ENCODE measurements around the gene CWF19L1.

CWF19L1 gene

GRCh38 chr10:100267239-100268104, at the start of gene CWF19L1:
TSS of gene CWF19L1 (minus strand) at chr10:100267638. CDS start at chr10:100267593, 45 bp downstream.
- TF ChIP-seq CSDC2 (CRISPR knock-in tag; IDR thresholded peaks at IDR 0.05): no peak
- TF ChIP-seq ZFP3 (CRISPR knock-in tag; IDR thresholded peaks at IDR 0.05): no peak
- no peak for TF ChIP-seq CSRNP3 (CRISPR knock-in tag; IDR thresholded peaks at IDR 0.05)
- TF ChIP-seq, protein P1, sequence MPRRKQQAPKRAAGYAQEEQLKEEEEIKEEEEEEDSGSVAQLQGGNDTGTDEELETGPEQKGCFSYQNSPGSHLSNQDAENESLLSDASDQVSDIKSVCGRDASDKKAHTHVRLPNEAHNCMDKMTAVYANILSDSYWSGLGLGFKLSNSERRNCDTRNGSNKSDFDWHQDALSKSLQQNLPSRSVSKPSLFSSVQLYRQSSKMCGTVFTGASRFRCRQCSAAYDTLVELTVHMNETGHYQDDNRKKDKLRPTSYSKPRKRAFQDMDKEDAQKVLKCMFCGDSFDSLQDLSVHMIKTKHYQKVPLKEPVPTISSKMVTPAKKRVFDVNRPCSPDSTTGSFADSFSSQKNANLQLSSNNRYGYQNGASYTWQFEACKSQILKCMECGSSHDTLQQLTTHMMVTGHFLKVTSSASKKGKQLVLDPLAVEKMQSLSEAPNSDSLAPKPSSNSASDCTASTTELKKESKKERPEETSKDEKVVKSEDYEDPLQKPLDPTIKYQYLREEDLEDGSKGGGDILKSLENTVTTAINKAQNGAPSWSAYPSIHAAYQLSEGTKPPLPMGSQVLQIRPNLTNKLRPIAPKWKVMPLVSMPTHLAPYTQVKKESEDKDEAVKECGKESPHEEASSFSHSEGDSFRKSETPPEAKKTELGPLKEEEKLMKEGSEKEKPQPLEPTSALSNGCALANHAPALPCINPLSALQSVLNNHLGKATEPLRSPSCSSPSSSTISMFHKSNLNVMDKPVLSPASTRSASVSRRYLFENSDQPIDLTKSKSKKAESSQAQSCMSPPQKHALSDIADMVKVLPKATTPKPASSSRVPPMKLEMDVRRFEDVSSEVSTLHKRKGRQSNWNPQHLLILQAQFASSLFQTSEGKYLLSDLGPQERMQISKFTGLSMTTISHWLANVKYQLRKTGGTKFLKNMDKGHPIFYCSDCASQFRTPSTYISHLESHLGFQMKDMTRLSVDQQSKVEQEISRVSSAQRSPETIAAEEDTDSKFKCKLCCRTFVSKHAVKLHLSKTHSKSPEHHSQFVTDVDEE (CRISPR knock-in tag; IDR thresholded peaks at IDR 0.05): no peak
- TF ChIP-seq SNAI2 (CRISPR knock-in tag; IDR thresholded peaks at IDR 0.05): no peak
- TF ChIP-seq GLIS3 (CRISPR knock-in tag; IDR thresholded peaks at IDR 0.05): no peak
- no peak for TF ChIP-seq ZC3H10 (CRISPR knock-in tag; IDR thresholded peaks at IDR 0.05)
- no peak for TF ChIP-seq ZNF565 (CRISPR knock-in tag; conservative IDR thresholded peaks at IDR 0.05; ENCODE audit: low read depth)
- peak; percentile 96 for ATAC-seq

- TF ChIP-seq POU6F1 (CRISPR knock-in tag; IDR thresholded peaks at IDR 0.05; ENCODE audit: borderline replicate concordance, low read depth) (no peak), ZNF8 (CRISPR knock-in tag; IDR thresholded peaks at IDR 0.05) (no peak), TOX (CRISPR knock-in tag; IDR thresholded peaks at IDR 0.05; ENCODE audit: borderline replicate concordance) (no peak)
- ATAC-seq: no peak
Measured at GRCh38 chr10:100315615-100316014, 48.2 kb upstream of the CWF19L1 start.

DNA sequence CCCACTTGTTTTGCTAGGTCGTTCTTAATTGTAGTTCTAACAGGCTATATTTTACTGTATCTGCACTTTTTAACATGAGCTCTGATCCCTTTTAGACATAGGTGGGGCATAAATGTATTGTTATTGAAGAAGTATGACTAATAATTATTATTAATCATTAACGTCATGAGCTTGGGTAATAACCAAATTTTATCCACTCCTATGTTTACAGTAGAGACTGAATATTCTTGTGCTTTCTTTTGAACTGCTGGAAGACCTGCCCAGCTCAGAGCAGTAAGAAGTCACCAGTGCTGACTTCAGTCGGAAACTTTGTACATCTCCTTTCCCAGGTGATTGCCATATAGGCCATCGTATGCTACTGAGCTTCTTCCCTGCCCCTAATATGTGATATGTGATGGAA, 43.9 kb upstream of the CWF19L1 start:
- TF ChIP-seq ZNF70 (CRISPR knock-in tag; IDR thresholded peaks at IDR 0.05) (no peak), CSRNP3 (CRISPR knock-in tag; IDR thresholded peaks at IDR 0.05) (no peak), ISL1 (CRISPR knock-in tag; IDR thresholded peaks at IDR 0.05) (no peak), ZNF565 (CRISPR knock-in tag; conservative IDR thresholded peaks at IDR 0.05; ENCODE audit: low read depth) (no peak), ARNTL (CRISPR knock-in tag; IDR thresholded peaks at IDR 0.05; ENCODE audit: borderline replicate concordance, low read depth) (no peak), CSDC2 (CRISPR knock-in tag; IDR thresholded peaks at IDR 0.05) (no peak), OSR1 (CRISPR knock-in tag; IDR thresholded peaks at IDR 0.05) (no peak), ZFP3 (CRISPR knock-in tag; IDR thresholded peaks at IDR 0.05) (no peak), ZNF8 (CRISPR knock-in tag; IDR thresholded peaks at IDR 0.05) (no peak), TCF4 (CRISPR knock-in tag; IDR thresholded peaks at IDR 0.05; ENCODE audit: borderline replicate concordance) (no peak), GLIS3 (CRISPR knock-in tag; IDR thresholded peaks at IDR 0.05) (no peak), TOX (CRISPR knock-in tag; IDR thresholded peaks at IDR 0.05; ENCODE audit: borderline replicate concordance) (no peak), ESRRG (CRISPR knock-in tag; IDR thresholded peaks at IDR 0.05) (no peak), ZFP30 (CRISPR knock-in tag; IDR thresholded peaks at IDR 0.05) (no peak), SNAI2 (CRISPR knock-in tag; IDR thresholded peaks at IDR 0.05) (no peak)
- TF ChIP-seq, protein P1 (CRISPR knock-in tag; IDR thresholded peaks at IDR 0.05): no peak
- TF ChIP-seq, protein P2, sequence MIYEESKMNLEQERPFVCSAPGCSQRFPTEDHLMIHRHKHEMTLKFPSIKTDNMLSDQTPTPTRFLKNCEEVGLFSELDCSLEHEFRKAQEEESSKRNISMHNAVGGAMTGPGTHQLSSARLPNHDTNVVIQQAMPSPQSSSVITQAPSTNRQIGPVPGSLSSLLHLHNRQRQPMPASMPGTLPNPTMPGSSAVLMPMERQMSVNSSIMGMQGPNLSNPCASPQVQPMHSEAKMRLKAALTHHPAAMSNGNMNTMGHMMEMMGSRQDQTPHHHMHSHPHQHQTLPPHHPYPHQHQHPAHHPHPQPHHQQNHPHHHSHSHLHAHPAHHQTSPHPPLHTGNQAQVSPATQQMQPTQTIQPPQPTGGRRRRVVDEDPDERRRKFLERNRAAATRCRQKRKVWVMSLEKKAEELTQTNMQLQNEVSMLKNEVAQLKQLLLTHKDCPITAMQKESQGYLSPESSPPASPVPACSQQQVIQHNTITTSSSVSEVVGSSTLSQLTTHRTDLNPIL (CRISPR knock-in tag; IDR thresholded peaks at IDR 0.05; ENCODE audit: low read depth): no peak
- no peak for ATAC-seq
